NCI-H345 (cell line): ENCODE measurements around the gene ESAM.

ENCODE experiments used
- DNase-seq: peaks from one replicate; lab custom pipeline; 2025; lab: John Stamatoyannopoulos, UW

ESAM gene

DNA sequence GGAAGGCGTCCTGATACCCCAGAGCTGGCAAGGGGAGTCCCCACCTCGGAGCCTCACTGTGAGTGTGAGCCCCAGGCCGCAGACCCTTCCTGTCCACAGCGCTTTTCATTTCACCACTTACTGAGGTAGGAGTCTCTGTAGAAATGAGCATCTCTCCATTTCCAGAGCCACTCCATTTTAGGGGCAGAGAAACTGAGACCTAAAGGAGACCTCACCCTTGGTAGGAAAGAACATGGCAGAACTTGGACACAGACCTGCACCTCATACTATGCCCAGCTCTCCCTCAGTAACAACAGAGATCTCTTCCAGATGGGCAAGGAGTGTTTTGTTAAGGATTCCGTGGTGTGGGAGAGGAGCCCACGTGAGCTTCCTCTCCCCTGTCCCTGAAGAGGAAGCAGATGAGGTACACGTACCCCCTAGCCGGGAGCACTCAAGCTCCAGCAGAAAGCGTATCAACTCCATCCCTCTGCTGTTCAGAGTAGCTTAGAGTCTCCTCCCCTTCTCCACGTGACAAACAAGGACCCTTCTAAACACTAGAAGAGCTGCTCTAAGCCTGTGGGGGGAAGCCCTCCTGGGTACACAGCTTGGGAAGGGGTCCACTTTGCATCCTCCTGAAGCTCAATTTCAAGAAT lies 9.5 kb downstream of the ESAM start:
- DNase-seq = no peak

DNA sequence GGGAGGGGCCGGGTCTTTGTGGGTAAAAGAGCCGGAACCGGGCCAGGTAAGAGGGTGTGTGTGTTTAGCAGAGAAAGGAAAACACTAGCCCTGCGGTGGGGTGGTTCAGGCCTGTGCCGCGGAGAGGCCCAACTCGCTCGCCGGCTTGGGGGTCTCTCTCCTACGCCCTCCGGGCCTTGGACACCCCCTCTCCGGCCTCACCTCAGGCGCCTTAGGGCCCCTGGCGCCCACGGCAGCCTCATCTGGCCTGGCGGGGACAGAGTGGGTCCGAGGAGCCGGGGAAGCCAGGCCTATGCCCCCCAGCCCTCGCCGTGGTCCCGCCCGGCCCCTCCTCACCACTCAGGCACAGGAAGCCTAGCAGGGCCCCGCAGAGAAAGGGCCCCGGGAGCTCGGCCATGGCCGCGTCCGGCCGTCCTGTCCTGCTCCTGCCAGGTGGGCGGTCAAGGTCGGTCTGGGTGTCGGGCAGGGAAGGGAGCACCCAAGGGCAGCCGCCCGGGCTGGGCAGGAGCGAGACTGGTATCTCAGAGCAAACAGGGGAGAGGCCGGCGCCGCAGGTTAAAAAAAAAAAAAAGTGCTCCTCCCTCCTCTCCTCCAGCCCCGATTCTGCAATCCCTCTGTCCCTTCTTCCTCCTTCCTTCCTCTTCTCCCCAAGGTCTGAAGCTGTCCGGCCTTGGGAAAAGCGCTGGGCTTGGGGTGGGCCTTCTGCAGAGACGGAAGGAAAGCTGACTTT lies 10.2 kb downstream of the ESAM start, which contains the start of gene VSIG2:
TSS of gene VSIG2 (minus strand) at position 515 of the 730 bp plus-strand sequence. CDS start at position 397, 118 bp downstream.
- no peak for DNase-seq

DNA sequence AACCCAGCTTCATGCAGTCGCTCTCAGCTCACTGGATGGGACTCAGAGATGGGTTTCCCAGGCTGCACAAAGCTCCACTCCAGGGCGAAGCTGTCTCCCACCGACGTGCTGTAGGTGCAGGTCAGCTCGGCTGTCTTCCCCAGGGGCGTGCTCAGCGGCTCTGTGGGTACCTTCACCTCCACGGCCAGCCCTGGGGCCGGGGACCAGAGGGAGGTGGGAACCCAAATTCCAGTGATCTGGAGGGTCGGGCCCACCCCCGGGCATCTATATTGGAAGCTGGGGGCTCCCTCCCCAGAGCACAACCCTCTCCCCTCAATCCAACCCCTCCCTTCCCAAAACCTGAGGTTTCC lies 10.7 kb downstream of the ESAM start:
- DNase-seq = no peak

DNA sequence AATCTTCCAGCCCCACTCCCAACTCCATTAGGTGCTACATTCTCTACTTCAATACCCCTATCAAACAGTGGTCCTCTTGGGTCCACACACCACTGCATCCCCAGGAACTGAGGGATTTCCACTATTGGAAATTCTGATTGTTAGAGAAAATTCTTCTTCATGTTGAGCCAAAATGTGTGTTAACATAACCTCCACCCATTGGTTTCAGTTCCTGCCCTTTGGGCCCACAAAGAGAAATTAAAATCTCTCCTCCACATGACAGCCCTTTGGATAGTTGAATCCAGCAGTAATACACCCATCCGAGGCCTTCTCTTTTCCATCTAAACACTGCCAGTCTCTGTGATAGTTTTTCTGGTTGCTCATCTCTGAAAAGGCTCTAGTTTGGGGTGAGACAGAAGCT lies 12.2 kb downstream of the ESAM start:
- no peak for DNase-seq

DNA sequence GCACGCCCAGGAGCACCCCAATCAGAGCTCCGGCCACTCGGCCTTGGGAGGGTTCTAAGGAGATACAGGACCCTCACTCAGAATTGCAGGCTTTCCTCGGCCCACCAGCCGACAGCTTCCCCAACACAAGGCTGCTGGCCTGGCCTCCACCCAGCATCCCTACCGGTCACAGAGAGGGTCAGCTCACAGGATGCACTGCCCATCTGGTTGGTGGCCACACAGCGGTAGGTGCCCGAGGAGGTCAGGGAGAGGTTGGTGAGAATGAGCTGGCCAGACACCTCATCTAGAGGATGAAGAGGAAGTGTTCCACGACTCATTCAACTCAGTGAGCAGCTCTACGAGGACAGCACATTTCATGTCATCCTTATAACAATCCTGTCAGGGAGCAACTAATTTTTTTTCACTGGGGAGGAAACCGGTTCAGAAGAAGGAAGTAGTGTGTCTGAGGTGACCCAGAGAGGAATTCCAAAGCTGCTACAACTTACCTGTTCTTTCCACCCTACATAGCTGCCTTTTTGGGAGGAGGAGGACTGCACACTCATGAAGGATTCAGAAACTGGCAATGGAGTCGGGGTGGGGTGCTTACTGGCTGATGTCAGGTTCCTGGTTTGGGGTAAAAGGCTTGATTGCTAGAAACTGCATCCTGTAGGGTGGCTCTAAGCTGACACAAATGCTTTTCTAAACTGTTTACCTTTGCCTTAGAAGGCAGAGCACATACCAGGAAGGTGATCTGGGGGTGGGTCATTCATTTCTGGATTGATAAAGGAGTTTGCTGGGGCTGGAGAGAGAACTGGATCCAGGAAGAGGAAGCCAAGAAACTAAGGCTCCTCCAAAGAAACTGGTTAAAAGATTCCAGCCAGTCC lies 13.4 kb downstream of the ESAM start:
- DNase-seq = no peak

DNA sequence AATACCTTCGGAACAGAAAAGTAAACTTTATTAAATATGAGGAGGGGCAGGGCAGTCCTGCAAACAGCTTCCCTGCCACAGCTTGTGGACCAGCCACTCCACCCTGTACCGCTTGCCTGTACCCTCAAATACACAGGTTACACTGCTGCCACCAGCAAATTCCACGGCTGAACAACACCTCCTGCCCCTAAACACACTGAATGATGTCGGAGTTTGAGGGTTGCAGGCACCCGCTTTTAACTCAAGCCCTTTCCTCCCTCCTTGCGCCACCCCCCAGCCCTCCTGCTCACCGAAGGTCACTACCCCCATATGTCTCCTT lies 14.0 kb downstream of the ESAM start:
- DNase-seq = no peak

DNA sequence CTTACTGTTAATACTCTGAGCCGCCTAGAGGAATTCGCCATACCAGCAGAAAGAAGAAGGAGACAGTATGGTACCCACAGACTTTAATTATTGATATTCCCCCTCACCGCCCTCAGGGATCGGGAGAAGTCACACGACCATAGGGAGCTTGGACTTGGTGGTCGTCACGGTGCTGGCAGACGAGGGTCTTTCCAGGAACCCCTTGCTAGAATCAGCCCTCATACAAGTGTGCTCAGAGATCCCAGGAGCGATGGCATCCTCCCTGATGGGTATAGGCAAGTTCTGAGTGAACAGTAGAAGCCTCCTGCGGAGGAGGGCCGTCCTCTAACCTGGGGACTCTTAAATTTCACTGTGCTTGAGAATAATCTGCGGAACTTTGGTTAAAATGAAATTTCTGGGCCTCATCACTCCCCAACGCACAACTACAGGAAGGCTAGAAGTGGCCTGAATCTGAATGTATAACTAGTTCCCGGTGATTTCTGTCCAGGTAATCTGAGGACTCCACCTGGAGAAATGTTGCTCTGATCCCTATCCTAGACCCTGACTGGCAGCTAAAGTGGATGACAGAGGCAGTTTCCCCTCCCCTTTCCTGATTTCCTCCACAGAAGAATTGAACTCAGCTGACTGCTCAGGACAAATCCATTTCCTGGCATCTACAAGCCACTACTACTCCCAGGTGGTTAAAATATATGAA lies 14.5 kb downstream of the ESAM start:
- DNase-seq = no peak

DNA sequence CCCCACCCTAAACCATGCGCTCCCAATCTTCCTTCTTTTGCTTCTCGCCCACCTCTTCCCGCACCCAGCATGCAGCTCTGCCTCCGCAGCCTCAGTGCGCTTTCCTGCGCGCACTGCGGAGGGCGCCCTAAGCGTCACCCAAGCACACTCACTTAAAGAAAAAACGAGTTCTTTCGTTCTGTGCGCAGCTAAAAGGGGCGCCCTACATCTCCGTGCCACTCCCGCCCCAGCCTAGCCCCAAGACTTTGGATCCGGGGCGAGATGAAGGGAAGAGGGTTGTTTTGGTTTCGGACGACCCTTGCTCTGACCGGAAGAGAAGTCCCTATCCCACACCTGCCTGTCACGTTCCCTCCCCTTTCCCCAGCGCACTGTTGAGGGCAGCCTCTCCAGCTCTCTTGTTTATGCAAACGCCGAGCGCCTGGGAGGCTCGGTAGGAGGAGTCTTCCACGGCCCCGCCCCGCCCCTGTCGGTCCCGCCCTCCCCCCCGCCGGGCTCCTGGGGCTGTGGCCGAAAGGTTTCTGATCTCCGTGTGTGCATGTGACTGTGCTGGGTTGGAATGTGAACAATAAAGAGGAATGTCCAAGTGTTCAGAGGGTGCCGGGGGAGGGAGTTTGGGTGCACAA lies 15.4 kb downstream of the ESAM start:
- DNase-seq = peak; percentile 43

DNA sequence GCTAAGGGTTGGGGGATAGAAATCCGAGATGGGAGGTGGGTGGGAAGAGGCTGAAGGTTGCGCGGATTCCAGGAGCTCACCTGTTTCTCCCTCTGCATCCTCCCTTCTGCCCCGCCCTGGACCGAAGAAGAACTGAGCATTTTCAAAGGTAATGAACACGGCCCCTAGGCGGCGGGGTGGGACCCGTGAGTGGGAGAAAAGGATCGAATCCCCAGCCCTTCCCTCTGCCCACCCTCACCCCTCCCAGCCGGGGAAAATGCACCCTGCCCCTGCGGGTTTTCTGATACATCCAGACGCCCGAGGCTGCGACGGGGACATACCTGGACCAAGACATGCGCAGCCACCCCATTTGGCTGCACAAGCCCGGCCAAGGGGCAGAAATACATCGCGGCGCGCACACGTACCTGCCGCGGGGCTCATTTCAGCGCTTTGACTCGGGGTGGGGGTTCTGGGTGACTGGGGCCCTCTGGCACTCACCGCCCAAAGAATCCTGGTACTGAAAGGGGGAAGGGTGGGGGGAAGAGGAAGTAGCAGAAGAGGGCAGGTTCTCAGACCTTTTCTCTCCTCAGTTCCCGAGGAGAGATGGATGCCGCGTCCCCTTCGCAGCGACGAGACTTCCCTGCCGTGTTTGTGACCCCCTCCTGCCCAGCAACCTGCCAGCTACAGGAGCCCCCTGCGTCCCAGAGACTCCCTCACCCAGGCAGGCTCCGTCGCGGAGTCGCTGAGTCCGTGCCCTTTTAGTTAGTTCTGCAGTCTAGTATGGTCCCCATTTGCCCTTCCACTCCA lies 16.1 kb downstream of the ESAM start:
- no peak for DNase-seq

DNA sequence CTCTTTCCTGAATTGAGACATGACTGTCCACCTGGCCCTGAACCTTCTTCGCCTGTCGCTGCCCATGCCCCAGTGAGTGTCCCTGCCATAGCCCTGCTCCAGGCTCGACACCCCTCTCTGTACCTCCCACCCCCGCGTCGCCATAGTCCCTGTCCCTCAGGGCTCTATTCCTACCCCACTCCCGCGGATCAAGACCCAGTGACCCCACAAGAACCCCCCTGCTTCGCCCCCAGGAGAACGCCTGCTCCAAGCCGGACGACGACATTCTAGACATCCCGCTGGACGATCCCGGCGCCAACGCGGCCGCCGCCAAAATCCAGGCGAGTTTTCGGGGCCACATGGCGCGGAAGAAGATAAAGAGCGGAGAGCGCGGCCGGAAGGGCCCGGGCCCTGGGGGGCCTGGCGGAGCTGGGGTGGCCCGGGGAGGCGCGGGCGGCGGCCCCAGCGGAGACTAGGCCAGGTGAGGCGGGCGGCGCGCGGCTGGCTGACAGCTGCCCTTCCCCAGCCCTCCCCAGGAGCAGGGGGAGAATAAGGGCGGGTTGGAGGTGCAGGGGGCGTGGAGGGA lies 16.7 kb downstream of the ESAM start:
- DNase-seq = no peak

DNA sequence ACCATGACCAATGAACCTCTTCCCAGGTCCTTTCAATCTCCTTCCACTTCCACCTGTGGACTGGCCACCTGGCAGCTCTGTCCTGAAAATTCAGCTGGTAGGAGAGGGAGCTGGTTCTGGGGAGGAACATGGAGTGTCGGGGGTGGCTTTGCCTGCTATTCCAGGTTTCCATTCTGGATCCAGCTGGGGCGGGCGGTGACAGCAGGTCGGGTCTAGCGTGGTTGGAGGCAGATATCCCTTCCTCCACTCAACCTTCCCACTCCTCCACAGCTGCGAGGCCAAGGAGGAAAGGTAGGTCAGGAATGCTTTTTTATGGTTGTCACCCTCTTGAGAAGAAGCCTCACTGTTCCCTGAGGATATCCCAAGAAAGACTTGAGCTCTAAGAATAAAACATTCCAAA lies 19.0 kb downstream of the ESAM start:
- no peak for DNase-seq

DNA sequence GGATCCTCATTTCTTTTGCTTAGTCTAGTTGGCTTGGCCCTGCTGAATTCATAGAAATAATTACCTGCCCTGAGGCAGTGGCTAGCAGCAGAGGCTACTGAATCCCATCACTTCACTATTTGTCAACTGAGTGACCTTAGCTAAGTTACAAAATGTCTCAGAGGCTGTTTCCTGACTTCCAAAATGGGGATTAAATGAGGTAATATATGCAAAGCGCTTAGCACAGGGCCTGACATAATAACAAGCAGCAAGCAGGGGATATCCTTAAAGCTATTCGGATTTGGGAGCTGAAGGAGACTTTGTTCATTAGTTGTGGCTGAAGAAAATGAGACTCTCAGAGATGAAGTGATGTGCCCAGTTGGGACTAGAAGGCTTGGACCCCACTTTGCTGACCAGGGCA lies 19.5 kb downstream of the ESAM start:
- DNase-seq = no peak

DNA sequence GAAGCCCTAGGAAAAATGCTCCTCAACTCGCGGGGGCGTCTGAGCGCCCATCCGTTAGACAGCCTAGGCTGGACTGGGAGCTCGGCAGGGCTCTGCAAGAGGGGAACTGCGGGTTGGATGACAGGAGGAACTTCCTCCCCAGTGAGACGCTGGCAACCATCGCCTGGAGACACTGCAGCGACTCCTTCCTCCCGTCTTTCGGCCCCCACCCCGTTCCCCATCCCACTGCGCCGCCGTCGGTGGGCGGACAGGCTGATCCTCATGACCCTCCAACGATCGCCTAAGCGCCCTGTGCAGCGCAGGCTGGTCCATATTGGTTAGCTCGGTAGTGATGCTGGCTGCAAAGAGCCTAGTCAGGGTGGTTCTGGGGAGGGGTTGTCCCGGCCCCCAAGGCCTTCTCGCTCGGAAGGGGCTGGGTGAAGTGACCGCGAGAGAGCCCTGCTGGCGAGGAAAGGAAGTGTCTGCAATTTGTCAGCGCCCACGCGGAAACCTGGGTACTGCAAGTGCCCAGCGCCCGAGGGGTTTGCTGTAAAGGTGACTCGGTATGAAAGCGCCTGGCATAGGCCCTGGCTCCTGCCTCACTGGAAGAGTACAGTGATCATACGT lies 21.7 kb downstream of the ESAM start:
- peak; percentile 46 for DNase-seq

DNA sequence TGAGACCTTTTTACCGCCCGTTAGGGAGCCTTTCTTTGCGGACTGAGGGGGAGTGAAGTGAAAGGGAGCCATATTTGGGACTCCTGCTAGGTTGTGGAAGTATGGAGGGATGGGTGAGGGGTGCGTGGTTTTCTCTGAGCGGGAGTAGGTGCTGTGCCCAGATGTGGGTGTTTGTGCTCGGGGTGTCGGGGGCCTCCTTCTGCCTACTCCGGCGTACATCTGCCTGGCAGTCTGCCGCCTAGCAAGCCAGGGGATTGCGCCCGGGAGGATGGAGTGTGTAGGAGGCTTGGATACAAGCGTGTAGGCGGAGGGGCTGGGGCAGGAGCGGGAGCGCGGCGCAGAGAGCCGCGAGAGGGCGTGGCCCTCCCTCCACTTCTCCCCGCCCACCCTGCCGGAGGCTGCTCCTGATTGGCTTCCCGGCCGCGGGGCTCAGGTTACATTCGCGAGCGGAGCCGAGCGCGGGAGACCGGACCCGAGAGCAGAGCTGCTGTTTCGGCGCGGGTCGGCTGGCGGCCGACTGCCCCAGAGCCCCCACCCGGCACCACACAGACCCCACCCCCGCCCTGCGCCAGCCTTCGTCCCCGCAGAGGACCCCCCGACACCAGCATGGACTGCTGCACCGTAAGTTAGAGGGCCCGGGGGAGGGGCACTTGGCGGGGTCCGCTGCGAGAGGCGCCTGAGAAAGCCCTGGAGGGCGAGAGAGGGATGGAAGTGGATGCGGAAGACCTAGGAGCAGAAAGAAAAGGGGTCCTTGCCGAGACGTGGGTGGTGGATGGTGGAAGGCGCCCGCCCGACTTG lies 22.4 kb downstream of the ESAM start, which contains the start of gene NRGN:
TSS of gene NRGN (plus strand) at position 464 of the 798 bp plus-strand sequence. CDS start at position 607, 143 bp downstream.
- peak; percentile 94 for DNase-seq

DNA sequence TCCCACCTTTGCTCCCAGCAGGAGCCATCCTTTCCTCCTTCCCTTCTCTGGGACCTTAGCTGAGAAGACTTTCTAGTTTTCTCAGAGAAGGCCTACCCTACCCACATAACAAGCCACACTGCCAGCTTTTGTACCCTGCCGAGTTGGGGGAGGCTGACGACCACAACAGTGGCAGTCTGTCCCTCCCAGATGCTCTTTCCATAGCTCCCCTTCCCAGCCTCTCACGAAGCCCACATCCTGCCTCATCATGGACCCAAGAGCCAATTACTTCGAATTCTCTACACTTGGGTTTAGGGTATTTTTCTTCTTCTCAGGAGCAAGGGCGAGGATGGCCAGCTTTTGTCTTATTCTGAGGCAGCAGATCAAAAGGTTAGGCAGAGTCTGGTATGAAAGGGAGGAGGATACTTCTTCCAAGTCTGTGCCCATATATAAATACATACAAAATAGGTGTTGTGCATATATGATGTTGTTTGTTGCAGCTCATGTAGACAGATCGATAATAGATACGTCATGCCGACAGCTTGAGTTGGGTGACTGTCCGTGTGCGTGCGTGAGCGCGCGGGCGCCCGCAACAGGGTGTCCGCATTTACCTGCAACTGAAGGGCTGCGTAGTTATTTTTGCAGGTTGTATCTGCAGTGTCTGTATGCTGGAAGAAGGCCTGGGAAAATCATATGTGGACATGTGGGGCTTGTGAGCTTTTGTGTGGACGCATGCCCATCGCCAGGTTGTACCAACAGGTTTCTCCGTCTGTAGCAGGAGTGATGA lies 23.2 kb downstream of the ESAM start:
- DNase-seq = no peak

DNA sequence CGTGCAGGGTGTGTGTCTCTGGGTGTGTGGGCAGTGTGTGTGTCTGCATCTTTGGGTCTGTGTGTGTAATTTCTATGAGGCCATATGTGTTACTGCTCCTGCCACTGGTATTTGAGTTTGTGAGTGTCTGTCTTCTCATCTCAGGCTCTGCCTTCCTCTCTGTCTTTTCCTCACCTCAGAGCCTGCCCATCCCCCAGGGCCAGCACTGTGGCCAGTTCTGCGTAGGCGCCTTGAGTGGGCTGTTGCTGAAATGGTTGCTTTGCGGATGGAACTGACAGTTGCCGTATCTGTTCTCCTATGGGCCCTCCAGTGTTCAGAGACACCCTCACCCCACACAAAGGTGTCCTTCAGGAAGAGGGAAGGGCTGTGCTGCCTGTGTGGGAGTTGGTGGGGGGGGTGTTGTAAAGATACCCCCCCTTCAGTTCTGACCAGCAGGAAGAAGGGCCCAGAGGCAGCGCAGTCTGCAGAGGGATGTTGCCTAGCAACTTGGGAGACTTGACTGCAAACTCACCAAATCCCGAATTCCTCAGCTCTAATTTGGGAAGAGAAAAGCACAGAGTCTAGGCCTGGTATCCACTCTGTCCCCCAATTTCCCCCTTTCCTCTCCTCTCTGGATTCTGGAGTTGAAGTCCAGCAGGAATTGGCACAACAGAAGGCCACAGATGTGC lies 24.3 kb downstream of the ESAM start:
- DNase-seq = no peak

DNA sequence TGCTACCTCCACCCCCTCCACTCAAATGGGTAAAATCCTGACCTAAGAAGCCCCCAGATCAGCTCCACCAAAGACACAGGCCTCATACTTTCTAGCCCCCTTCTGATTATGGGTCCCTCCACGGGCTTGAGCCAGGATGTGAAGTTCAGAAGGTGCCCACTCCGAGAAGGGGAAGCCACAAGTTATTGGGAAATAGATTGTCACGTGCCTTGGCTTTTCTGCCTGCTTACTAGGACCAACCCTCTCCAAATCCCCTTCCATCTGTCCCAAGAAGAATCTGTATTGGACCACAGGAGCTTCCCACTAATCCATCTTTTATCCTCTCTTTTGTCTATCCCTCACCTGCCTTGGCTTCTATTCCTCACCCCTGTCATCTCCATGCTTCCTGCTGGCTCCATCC lies 25.4 kb downstream of the ESAM start:
- DNase-seq = no peak

DNA sequence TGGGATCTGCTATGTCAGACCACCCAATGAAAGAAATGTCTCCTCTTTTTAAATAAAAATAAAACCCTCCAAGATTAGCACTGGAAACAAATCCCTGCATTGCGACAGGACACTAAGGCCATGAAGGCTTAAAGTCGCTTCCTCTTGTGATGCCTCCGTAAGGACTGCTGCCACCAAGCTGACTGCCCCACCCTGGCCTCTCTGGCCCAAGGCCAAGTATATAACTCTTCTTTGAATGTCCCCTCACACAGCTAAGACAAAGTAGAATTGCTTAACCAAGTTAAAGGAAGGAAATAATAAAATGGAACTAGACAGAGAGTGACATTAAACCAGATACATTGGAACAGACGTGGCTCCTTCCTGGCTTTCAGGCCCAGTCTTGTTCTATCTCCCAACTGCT lies 29.9 kb downstream of the ESAM start:
- DNase-seq = no peak
